ENCODE results near the gene GTF2F1.
"Not testable (repeated sequence)": the region's sequence is repeated elsewhere in the genome, so short reads cannot be mapped to it uniquely, and the experiment has no call there.

The GTF2F1 gene

DNA sequence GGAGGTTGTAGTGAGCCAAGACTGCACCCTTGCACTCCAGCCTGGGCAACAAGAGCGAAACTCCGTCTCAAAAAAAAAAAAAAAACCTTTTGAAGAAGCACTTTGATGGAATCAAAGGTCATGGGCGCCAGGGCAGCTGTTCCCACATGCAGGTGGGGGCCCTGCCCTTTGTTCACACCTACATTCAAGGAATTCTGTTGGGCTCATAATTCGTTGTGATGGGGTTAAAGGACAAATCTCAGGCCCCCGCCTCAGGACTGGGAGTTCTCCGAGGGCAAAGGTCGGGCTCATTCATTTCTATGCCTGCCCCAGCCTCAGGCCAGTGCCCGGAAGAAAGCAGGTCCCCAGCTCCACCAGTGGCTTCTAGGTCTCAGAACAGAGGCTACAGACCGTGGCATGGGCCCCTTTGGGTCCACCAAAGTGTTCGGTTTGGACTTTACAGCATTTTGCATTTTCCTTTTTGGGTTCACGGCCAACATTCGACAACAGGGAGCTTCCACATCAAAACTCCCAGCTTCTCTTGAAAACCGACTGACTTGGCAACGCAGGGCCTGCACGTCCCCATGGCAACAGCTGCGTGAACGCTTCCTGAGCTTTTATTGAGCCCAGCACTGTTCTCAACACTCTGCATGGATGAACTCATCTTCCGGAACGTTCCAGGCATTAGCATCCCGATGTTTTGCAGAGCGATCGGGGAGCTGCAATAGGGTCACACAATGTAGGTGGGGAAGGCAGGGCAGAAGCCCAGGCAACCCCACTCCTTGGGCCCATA is 10.1 kb upstream of the GTF2F1 start:
- Histone ChIP-seq H3K4me1 (ENCODE audit: control insufficient read depth, insufficient read depth, low read length) (no peaks in the 10 kb centered on the region), H3K36me3 (ENCODE audit: control insufficient read depth, insufficient read depth, low read length) (no peaks in the 10 kb centered on the region), H3K9me3 (ENCODE audit: control insufficient read depth, low read length) (no peaks in the 10 kb centered on the region), H3K27me3 (ENCODE audit: control insufficient read depth, insufficient read depth, low read length, poor library complexity, severe bottlenecking) (no peaks in the 10 kb centered on the region), H3K27ac (ENCODE audit: insufficient read depth, low read depth, low read length, poor library complexity, severe bottlenecking) (peak overlapping the region; percentile 72), H3K4me3 (ENCODE audit: insufficient read depth, low read depth, low read length) (no peak overlapping the region)
- 81 to 86% methylated on average over 22 of the region's 22 CpGs for WGBS, 2 experiments

DNA sequence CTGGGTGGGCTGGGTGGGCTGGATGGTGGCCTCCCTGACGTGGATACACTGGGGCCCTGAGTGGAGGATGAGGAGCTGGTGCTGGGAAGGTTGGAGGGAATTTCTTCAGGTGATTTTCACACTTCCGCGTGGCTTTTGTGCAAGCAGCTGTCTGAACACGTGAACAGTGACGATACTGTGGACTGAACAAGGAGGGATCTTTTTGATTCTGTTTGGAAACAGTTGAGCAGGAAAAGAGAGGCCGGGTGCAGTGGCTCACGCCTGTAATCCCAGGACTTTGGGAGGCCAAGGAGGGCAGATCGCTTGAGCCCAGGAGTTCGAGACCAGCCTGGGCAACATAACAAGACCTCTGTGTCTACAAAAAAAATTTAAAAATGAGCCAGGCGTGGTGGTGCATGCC is 9.1 kb upstream of the GTF2F1 start:
- H3K36me3 ChIP-seq (ENCODE audit: control insufficient read depth, insufficient read depth, low read length) = no peaks in the 10 kb centered on the region
- H3K27ac ChIP-seq (ENCODE audit: insufficient read depth, low read depth, low read length, poor library complexity, severe bottlenecking) = no peak overlapping the region
- WGBS, 2 experiments = 91% methylated on average over 10 of the region's 10 CpGs
- no peaks in the 10 kb centered on the region for H3K27me3 ChIP-seq (ENCODE audit: control insufficient read depth, insufficient read depth, low read length, poor library complexity, severe bottlenecking)
- H3K4me1 ChIP-seq (ENCODE audit: control insufficient read depth, insufficient read depth, low read length) = no peaks in the 10 kb centered on the region
- H3K9me3 ChIP-seq (ENCODE audit: control insufficient read depth, low read length) = no peaks in the 10 kb centered on the region
- H3K4me3 ChIP-seq (ENCODE audit: insufficient read depth, low read depth, low read length) = no peak overlapping the region

DNA sequence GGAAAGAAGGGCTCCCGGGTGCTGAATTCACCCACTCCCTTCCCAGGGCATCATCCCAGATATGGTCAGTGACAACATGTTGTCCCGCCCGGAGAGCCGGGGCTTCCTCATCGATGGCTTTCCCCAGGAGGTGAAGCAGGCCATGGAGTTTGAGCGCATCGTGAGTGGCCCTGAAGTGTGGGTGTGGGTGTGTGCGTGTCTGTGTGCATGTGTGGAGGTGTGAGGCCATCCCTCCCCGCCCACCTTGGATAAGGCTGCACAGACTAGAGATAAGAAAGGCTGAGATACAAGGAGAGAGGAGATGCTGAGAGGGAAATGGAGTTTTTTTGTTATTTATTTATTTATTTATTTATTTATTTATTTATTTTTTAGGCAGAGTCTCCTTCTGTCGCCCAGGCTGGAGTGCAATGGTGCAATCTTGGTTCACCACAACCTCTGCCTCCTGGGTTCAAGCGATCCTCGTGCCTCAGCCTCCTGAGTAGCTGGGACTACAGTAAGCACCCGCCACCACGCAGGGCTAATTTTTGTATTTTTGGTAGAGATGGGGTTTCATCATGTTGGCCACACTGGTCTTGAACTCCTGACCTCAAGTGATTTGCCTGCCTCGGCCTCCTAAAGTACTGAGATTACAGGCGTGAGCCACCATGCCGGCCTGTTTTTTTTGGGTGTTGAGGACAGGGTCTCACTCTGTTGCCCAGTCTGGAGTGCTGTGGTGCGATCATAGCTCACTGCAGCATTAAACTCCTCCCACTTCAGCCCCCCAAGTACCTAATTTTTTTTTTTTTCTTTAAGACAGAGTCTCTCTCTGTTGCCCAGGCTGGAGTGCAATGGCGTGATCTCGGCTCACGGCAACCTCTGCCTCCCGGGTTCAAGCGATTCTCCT is 7.3 kb upstream of the GTF2F1 start:
- not testable (repeated sequence) for H3K27me3 ChIP-seq (ENCODE audit: control insufficient read depth, insufficient read depth, low read length, poor library complexity, severe bottlenecking); H3K9me3 ChIP-seq (ENCODE audit: control insufficient read depth, low read length); H3K4me3 ChIP-seq (ENCODE audit: insufficient read depth, low read depth, low read length); H3K4me1 ChIP-seq (ENCODE audit: control insufficient read depth, insufficient read depth, low read length); H3K36me3 ChIP-seq (ENCODE audit: control insufficient read depth, insufficient read depth, low read length); H3K27ac ChIP-seq (ENCODE audit: insufficient read depth, low read depth, low read length, poor library complexity, severe bottlenecking)
- 93 to 94% methylated on average over 23 of the region's 23 CpGs for WGBS, 2 experiments

DNA sequence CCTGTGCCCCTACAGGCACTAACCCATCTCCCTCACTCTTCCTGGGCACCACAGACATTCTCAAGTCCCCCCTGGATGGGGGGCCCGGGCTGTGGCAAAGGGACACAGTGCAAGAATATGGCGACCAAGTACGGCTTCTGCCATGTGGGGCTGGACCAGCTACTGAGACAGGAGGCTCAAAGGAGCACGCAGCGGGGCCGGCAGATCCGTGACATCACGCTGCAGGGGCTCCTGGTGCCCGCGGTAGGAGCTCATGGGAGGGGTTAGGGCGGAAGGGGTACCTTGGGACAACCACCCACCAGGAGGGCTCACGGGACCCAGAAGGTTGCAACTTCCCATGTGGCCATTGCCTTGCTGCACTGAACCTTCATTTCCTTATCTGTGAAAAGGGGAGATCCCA is 3.3 kb upstream of the GTF2F1 start:
- H3K27me3 ChIP-seq (ENCODE audit: control insufficient read depth, insufficient read depth, low read length, poor library complexity, severe bottlenecking) = no peaks in the 10 kb centered on the region
- no peak overlapping the region for H3K27ac ChIP-seq (ENCODE audit: insufficient read depth, low read depth, low read length, poor library complexity, severe bottlenecking)
- no peaks in the 10 kb centered on the region for H3K36me3 ChIP-seq (ENCODE audit: control insufficient read depth, insufficient read depth, low read length)
- peaks cover 3% of the 10 kb centered on the region for H3K4me1 ChIP-seq (ENCODE audit: control insufficient read depth, insufficient read depth, low read length)
- H3K9me3 ChIP-seq (ENCODE audit: control insufficient read depth, low read length) = no peaks in the 10 kb centered on the region
- 92 to 93% methylated on average over 12 of the region's 12 CpGs for WGBS, 2 experiments
- no peak overlapping the region for H3K4me3 ChIP-seq (ENCODE audit: insufficient read depth, low read depth, low read length)

DNA sequence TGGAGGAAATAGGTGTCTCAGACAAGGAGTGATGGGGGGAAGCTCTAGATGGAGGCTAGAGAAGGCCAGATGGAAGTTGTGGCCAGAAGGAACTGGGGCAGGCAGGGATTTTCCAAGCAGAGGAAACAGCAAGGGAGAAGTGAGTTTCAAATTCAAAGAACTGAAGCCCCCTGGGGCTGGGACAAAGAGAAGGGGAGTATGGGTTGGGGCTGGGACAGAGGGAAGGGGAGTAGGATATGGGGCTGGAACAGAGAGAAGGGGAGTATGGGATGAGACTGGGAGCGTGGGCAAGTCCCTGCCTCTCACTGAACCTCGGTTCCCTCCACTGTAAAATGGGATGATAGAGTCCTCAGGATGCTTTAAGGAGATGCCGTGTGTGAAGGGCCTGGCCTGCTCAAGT is 1.9 kb upstream of the GTF2F1 start:
- no peak overlapping the region for H3K27ac ChIP-seq (ENCODE audit: insufficient read depth, low read depth, low read length, poor library complexity, severe bottlenecking)
- WGBS, 2 experiments = 69 to 71% methylated on average over 3 of the region's 3 CpGs
- no peaks in the 10 kb centered on the region for H3K9me3 ChIP-seq (ENCODE audit: control insufficient read depth, low read length)
- H3K4me1 ChIP-seq (ENCODE audit: control insufficient read depth, insufficient read depth, low read length) = peaks cover 3% of the 10 kb centered on the region
- no peaks in the 10 kb centered on the region for H3K27me3 ChIP-seq (ENCODE audit: control insufficient read depth, insufficient read depth, low read length, poor library complexity, severe bottlenecking)
- peaks cover under 1% of the 10 kb centered on the region for H3K36me3 ChIP-seq (ENCODE audit: control insufficient read depth, insufficient read depth, low read length)
- no peak overlapping the region for H3K4me3 ChIP-seq (ENCODE audit: insufficient read depth, low read depth, low read length)

DNA sequence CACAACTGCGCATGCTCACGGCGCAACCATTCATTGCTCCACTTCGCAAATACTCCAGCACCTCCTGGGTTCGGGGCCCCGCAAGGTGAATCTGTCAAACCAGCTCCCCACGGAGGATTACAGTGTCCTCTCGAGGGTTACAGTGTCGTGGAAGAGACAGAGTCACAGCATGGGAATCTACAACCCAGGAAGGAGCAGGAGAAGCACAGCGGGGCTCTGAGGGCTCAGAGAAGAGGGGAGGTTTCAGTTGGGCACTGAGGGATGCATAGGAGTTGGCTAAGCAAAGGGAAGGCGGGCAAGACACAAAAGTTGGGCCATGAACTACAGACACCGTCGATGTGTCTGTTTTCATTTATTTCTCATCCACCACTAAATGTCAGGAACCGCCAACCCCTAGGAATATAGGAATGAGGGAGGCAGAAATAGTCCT is 1.0 kb upstream of the GTF2F1 start:
- 8 to 13% methylated on average over 13 to 14 of the region's 14 CpGs for WGBS, 2 experiments
- no peaks in the 10 kb centered on the region for H3K27me3 ChIP-seq (ENCODE audit: control insufficient read depth, insufficient read depth, low read length, poor library complexity, severe bottlenecking)
- peak overlapping the region; percentile 77 for H3K4me3 ChIP-seq (ENCODE audit: insufficient read depth, low read depth, low read length)
- H3K9me3 ChIP-seq (ENCODE audit: control insufficient read depth, low read length) = no peaks in the 10 kb centered on the region
- H3K27ac ChIP-seq (ENCODE audit: insufficient read depth, low read depth, low read length, poor library complexity, severe bottlenecking) = peak overlapping the region; percentile 87
- H3K36me3 ChIP-seq (ENCODE audit: control insufficient read depth, insufficient read depth, low read length) = peaks cover 8% of the 10 kb centered on the region
- H3K4me1 ChIP-seq (ENCODE audit: control insufficient read depth, insufficient read depth, low read length) = peaks cover 3% of the 10 kb centered on the region

- Histone ChIP-seq H3K9me3 (ENCODE audit: control insufficient read depth, low read length) (no peaks in the 10 kb centered on the region), H3K27ac (ENCODE audit: insufficient read depth, low read depth, low read length, poor library complexity, severe bottlenecking) (no peak overlapping the region), H3K27me3 (ENCODE audit: control insufficient read depth, insufficient read depth, low read length, poor library complexity, severe bottlenecking) (no peaks in the 10 kb centered on the region), H3K4me1 (ENCODE audit: control insufficient read depth, insufficient read depth, low read length) (peaks cover 3% of the 10 kb centered on the region), H3K4me3 (ENCODE audit: insufficient read depth, low read depth, low read length) (peak overlapping the region; percentile 77), H3K36me3 (ENCODE audit: control insufficient read depth, insufficient read depth, low read length) (peaks cover 8% of the 10 kb centered on the region)
- 8 to 10% methylated on average over 30 of the region's 30 CpGs for WGBS, 2 experiments
Observed at GRCh38 chr19:6392221-6393073, 517 bp downstream of the GTF2F1 start.

DNA sequence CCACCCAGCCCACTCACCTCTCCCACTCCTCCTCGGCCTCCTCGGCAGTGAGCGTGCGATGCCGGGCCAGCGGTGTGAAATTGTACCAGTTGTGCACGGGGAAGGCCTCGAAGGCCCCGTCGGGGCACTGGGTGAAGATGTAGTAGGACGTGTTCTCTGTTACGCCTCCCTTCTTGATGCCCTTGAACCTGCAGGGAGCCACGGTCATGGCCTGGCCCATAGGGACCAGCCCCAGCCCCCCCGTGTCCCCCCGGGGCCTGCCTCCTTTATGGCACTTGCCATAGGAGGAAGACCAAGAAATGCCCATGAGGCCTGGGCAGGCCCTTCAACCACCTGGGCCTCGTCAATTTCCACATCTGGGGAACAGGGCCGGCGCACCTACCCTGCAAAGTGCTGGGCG is 5.6 kb downstream of the GTF2F1 start:
- Histone ChIP-seq H3K27me3 (ENCODE audit: control insufficient read depth, insufficient read depth, low read length, poor library complexity, severe bottlenecking) (no peaks in the 10 kb centered on the region), H3K9me3 (ENCODE audit: control insufficient read depth, low read length) (no peaks in the 10 kb centered on the region), H3K4me3 (ENCODE audit: insufficient read depth, low read depth, low read length) (no peak overlapping the region), H3K4me1 (ENCODE audit: control insufficient read depth, insufficient read depth, low read length) (peaks cover 3% of the 10 kb centered on the region), H3K27ac (ENCODE audit: insufficient read depth, low read depth, low read length, poor library complexity, severe bottlenecking) (no peak overlapping the region), H3K36me3 (ENCODE audit: control insufficient read depth, insufficient read depth, low read length) (peaks cover 20% of the 10 kb centered on the region)
- WGBS, 2 experiments = 95 to 97% methylated on average over 19 of the region's 19 CpGs

DNA sequence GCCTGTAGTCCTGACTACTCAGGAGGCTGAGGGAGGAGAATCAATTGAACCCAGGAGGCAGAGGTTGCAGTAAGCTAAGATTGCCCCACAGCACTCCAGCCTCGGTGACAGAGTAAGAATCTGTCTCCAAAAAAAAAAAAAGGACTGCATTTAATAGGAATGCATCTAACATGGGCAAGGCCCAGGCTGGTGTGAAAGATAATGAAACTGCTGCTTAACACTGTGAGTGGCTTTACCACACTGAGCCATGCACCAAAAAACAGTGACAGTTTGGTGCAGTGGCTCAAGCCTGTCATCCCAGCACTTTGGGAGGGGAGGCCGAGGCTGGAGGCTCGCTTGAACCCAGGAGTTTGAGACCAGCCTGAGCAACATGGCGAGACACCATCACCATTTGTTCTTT is 8.6 kb downstream of the GTF2F1 start:
- 90 to 96% methylated on average over 4 of the region's 4 CpGs for WGBS, 2 experiments
- no peak overlapping the region for H3K27ac ChIP-seq (ENCODE audit: insufficient read depth, low read depth, low read length, poor library complexity, severe bottlenecking)

GRCh38 chr19:6383188-6383587 is 9.8 kb downstream of the GTF2F1 start:
- H3K27me3 ChIP-seq (ENCODE audit: control insufficient read depth, insufficient read depth, low read length, poor library complexity, severe bottlenecking) = no peaks in the 10 kb centered on the region
- H3K36me3 ChIP-seq (ENCODE audit: control insufficient read depth, insufficient read depth, low read length) = peaks cover 43% of the 10 kb centered on the region
- no peak overlapping the region for H3K4me3 ChIP-seq (ENCODE audit: insufficient read depth, low read depth, low read length)
- no peaks in the 10 kb centered on the region for H3K4me1 ChIP-seq (ENCODE audit: control insufficient read depth, insufficient read depth, low read length)
- WGBS, 2 experiments = 97% methylated on average over 19 of the region's 19 CpGs
- no peak overlapping the region for H3K27ac ChIP-seq (ENCODE audit: insufficient read depth, low read depth, low read length, poor library complexity, severe bottlenecking)
- no peaks in the 10 kb centered on the region for H3K9me3 ChIP-seq (ENCODE audit: control insufficient read depth, low read length)

More for the DNA sequence above, 8.6 kb downstream of the GTF2F1 start:
- H3K4me3 ChIP-seq (ENCODE audit: insufficient read depth, low read depth, low read length) = no peak overlapping the region
- H3K9me3 ChIP-seq (ENCODE audit: control insufficient read depth, low read length) = no peaks in the 10 kb centered on the region
- H3K27me3 ChIP-seq (ENCODE audit: control insufficient read depth, insufficient read depth, low read length, poor library complexity, severe bottlenecking) = no peaks in the 10 kb centered on the region
- H3K36me3 ChIP-seq (ENCODE audit: control insufficient read depth, insufficient read depth, low read length) = peaks cover 43% of the 10 kb centered on the region
- H3K4me1 ChIP-seq (ENCODE audit: control insufficient read depth, insufficient read depth, low read length) = no peaks in the 10 kb centered on the region

All from ectodermal cell (in vitro differentiated cells).